ENCODE data around the gene PTPRM. TPM values are rescaled to one million over a fixed set of nuclear protein-coding genes. Genes with fewer than 3 reads are reported as not detected.
A peak's percentile ranks its signal among the peaks of the same experiment; 100 is the strongest.

PTPRM gene
- total and polyA plus RNA-seq, 2 experiments from 2014 or later, result 30.9 to 62.8 TPM

DNA sequence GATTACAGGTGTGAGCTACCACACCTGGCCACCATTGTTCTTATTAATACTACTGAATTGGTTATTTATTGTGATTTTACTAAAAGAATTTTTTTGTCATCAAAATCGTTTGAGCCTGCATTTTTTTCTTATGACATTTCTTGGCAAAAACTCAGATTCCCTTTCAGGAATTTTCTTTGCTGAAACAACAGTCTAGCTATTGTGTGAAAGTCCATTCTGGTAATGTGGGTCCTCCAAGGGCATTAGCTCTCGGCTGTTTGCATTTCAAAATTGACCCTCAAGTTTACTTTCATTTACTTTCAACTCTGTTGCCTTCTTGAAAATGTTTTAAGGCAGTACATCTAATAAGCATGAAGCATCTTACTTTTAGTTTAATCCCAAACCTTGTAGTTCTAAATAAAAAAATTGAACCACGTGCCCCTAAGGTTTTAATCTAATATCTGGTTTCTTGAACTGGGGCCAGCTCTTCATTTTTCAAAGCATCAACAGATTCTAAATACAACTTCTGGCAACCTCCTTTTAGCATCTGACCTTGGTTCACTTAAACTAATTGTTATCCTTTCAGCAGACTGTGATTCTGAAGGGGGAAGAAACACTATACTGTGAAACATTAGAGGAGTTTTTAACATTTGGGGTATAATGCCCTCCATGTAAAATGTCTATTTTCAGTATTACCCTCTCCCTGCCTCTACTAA, 716.9 kb downstream of the PTPRM start:
- WGBS, 2 experiments (ENCODE audit: low coverage in 1 of 2, low lambda C conversion rate in 2 of 2, missing lambda C conversion rate in 2 of 2), result 34 to 42% methylated on average over 3 of the region's 3 CpGs
- Histone ChIP-seq H2AFZ (no peak overlapping the region), H3K4me3 (0 out of 2 replicates have a peak overlapping the region, but pooled peaks have one; percentile 8), H3K79me2 (ENCODE audit: insufficient read depth) (no peaks in the 10 kb centered on the region), H3K27ac (no peak overlapping the region), H3K27me3 (replicated peaks; ENCODE audit: insufficient read depth) (no peaks in the 10 kb centered on the region), H3K9ac (no peak overlapping the region), H3K4me2 (ENCODE audit: unreplicated experiment) (peak overlapping the region; percentile 46), H3K4me1 (ENCODE audit: insufficient read depth) (peaks cover 8% of the 10 kb centered on the region), H3K36me3 (ENCODE audit: low read depth) (no peaks in the 10 kb centered on the region), H3F3A (ENCODE audit: insufficient read depth) (no peaks in the 10 kb centered on the region), H3K9me3 (ENCODE audit: low read depth) (no peaks in the 10 kb centered on the region), H3K9me2 (ENCODE audit: insufficient read depth) (no peaks in the 10 kb centered on the region), H4K20me1 (ENCODE audit: insufficient read depth) (no peaks in the 10 kb centered on the region)
- TF ChIP-seq EZH2phosphoT487 (IDR thresholded peaks at IDR 0.05; ENCODE audit: insufficient read depth, low read depth), result no peak
- TF ChIP-seq EZH2 (IDR thresholded peaks at IDR 0.05; ENCODE audit: insufficient read depth, poor library complexity, severe bottlenecking), result no peak
- peak; percentile 57 for DNase-seq
- in situ Hi-C loops (cut with MboI), result no loop called here

DNA sequence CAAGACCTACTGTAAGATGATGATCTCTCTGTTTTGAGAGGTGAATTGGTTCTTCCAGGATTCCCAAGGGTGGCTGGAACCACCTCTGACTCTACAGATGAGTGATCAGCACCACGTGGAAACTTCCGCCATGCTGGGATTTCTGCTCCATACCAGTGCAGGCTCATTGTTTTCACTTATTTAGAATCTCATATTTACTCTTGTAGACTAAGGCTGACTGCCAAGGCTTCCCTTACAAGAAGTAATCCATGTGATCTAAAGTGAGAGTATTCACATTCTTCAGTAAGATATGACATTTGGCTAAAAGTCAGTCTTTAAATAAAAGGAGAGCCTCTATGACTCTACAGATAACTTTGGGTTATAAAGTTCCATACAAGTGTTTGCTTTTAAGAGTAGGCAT, 719.2 kb downstream of the PTPRM start:
- H3K4me3 ChIP-seq, result no peak overlapping the region
- 82 to 83% methylated on average over 2 of the region's 2 CpGs for WGBS, 2 experiments (ENCODE audit: low coverage in 1 of 2, low lambda C conversion rate in 2 of 2, missing lambda C conversion rate in 2 of 2)
- H3F3A ChIP-seq (ENCODE audit: insufficient read depth), result no peaks in the 10 kb centered on the region
- in situ Hi-C loops (cut with MboI), result no loop called here
- TF ChIP-seq EZH2phosphoT487 (IDR thresholded peaks at IDR 0.05; ENCODE audit: insufficient read depth, low read depth) (no peak), EZH2 (IDR thresholded peaks at IDR 0.05; ENCODE audit: insufficient read depth, poor library complexity, severe bottlenecking) (no peak)
- no peaks in the 10 kb centered on the region for H3K36me3 ChIP-seq (ENCODE audit: low read depth)
- peaks cover 8% of the 10 kb centered on the region for H3K4me1 ChIP-seq (ENCODE audit: insufficient read depth)
- H3K9me3 ChIP-seq (ENCODE audit: low read depth), result no peaks in the 10 kb centered on the region
- no peaks in the 10 kb centered on the region for H3K79me2 ChIP-seq (ENCODE audit: insufficient read depth)
- H3K27ac ChIP-seq, result no peak overlapping the region
- H3K4me2 ChIP-seq (ENCODE audit: unreplicated experiment), result no peak overlapping the region
- H4K20me1 ChIP-seq (ENCODE audit: insufficient read depth), result no peaks in the 10 kb centered on the region
- no peak overlapping the region for H3K9ac ChIP-seq
- no peak for DNase-seq
- no peak overlapping the region for H2AFZ ChIP-seq
- H3K27me3 ChIP-seq (replicated peaks; ENCODE audit: insufficient read depth), result no peaks in the 10 kb centered on the region
- no peaks in the 10 kb centered on the region for H3K9me2 ChIP-seq (ENCODE audit: insufficient read depth)

DNA sequence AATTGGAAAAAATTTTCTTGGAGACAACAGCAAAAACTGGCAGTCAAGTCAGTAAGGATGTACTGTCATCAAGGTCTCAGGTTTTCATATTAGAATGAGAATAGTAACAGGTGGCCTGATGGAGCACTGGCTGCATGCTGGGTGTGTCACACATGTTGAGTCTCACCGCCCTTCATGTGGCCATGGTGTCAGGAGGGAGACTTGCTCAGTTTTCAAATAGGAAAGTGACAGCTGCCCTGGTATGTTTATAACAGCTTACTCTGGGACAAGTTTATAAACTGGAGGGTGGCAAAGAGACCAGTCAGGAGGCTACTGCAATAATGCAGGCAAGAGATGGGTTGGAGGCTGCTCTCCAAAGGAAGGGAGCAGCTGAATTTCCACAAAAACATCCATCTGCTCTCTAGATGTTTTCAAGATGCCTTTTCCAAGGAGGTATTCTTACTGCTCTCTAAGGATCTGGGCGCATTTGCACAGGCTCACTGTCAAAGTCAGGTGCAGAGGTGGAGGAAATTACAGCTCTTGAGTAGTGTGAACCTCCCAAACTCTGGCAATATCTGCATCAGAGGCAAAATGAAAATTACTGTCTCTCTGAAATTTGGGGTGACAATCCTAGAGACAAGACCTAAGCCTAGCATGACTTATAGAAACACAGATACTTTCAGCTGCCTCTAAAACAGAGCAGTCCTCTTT, 720.2 kb downstream of the PTPRM start:
- Histone ChIP-seq H3K36me3 (ENCODE audit: low read depth) (no peaks in the 10 kb centered on the region), H3K9me3 (ENCODE audit: low read depth) (no peaks in the 10 kb centered on the region), H3K27ac (no peak overlapping the region), H3K9ac (no peak overlapping the region), H3K4me1 (ENCODE audit: insufficient read depth) (peaks cover 8% of the 10 kb centered on the region), H3K9me2 (ENCODE audit: insufficient read depth) (no peaks in the 10 kb centered on the region), H2AFZ (no peak overlapping the region), H3K27me3 (replicated peaks; ENCODE audit: insufficient read depth) (no peaks in the 10 kb centered on the region), H3K4me3 (no peak overlapping the region), H3K4me2 (ENCODE audit: unreplicated experiment) (no peak overlapping the region), H3F3A (ENCODE audit: insufficient read depth) (no peaks in the 10 kb centered on the region), H3K79me2 (ENCODE audit: insufficient read depth) (no peaks in the 10 kb centered on the region), H4K20me1 (ENCODE audit: insufficient read depth) (no peaks in the 10 kb centered on the region)
- 92 to 95% methylated on average over 2 of the region's 2 CpGs for WGBS, 2 experiments (ENCODE audit: low coverage in 1 of 2, low lambda C conversion rate in 2 of 2, missing lambda C conversion rate in 2 of 2)
- no peak for DNase-seq
- TF ChIP-seq EZH2phosphoT487 (IDR thresholded peaks at IDR 0.05; ENCODE audit: insufficient read depth, low read depth), result no peak
- no peak for TF ChIP-seq EZH2 (IDR thresholded peaks at IDR 0.05; ENCODE audit: insufficient read depth, poor library complexity, severe bottlenecking)
- in situ Hi-C loops (cut with MboI), result no loop called here

DNA sequence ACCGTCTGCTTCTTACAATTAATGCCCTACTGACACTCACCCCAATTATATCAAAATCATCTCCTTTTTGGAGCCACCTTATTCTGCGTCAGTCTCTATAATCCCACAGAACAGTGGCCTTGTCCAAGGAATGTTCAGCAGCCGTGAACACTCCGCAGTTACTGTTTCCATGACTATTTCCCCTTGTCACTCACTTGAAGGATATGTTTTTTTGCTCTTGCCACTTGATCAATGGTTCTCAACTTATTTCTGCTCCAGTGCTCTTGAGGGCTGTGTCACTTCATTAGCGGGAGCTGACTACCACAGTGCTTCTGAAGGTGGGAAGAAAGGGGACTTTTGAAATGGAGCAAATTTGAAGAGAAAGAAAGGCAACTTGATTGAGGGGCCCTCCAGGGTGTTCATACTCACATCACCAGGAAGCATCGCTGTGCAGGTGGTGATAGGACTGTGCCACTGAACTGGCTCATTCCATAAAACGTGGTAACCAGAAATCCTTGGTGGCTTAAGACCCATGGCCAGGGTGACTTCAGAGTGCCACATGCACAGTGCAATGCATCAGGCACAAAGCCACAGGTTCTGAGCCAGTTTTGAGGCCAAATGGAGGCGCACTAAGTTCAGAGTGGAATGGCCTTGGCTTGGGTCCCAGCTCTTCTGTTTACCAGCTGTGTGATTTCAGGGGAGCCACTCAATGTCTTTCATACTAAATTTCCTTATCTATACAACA, 721.5 kb downstream of the PTPRM start:
- Histone ChIP-seq H3K9me2 (ENCODE audit: insufficient read depth) (no peaks in the 10 kb centered on the region), H3F3A (ENCODE audit: insufficient read depth) (no peaks in the 10 kb centered on the region), H4K20me1 (ENCODE audit: insufficient read depth) (no peaks in the 10 kb centered on the region), H3K36me3 (ENCODE audit: low read depth) (no peaks in the 10 kb centered on the region), H3K27me3 (replicated peaks; ENCODE audit: insufficient read depth) (no peaks in the 10 kb centered on the region), H2AFZ (no peak overlapping the region), H3K79me2 (ENCODE audit: insufficient read depth) (no peaks in the 10 kb centered on the region), H3K4me2 (ENCODE audit: unreplicated experiment) (no peak overlapping the region), H3K4me3 (no peak overlapping the region), H3K9ac (no peak overlapping the region), H3K27ac (no peak overlapping the region), H3K4me1 (ENCODE audit: insufficient read depth) (peaks cover 7% of the 10 kb centered on the region), H3K9me3 (ENCODE audit: low read depth) (no peaks in the 10 kb centered on the region)
- in situ Hi-C loops (cut with MboI), result no loop called here
- TF ChIP-seq EZH2 (IDR thresholded peaks at IDR 0.05; ENCODE audit: insufficient read depth, poor library complexity, severe bottlenecking), result no peak
- no peak for TF ChIP-seq EZH2phosphoT487 (IDR thresholded peaks at IDR 0.05; ENCODE audit: insufficient read depth, low read depth)
- 92 to 97% methylated on average over 8 of the region's 8 CpGs for WGBS, 2 experiments (ENCODE audit: low coverage in 1 of 2, low lambda C conversion rate in 2 of 2, missing lambda C conversion rate in 2 of 2)
- DNase-seq, result no peak
